ENCODE data around the gene HMGXB3.
"Not testable (repeated sequence)": the region's sequence is repeated elsewhere in the genome, so short reads cannot be mapped to it uniquely, and the experiment has no call there.

Gene HMGXB3

GRCh38 chr5:150036513-150036912 is 36.0 kb downstream of the HMGXB3 start:
- Histone ChIP-seq H3K27me3 (ENCODE audit: control insufficient read depth, insufficient read depth, low read length, poor library complexity, severe bottlenecking) (no peaks in the 10 kb centered on the region), H3K9me3 (ENCODE audit: control insufficient read depth, low read length) (no peaks in the 10 kb centered on the region), H3K27ac (ENCODE audit: insufficient read depth, low read depth, low read length, poor library complexity, severe bottlenecking) (no peak overlapping the region), H3K4me1 (ENCODE audit: control insufficient read depth, insufficient read depth, low read length) (no peaks in the 10 kb centered on the region), H3K36me3 (ENCODE audit: control insufficient read depth, insufficient read depth, low read length) (peaks cover 48% of the 10 kb centered on the region), H3K4me3 (ENCODE audit: insufficient read depth, low read depth, low read length) (no peak overlapping the region)
- WGBS, 2 experiments: 93 to 94% methylated on average over 9 of the region's 9 CpGs

- Histone ChIP-seq H3K4me3 (ENCODE audit: insufficient read depth, low read depth, low read length) (no peak overlapping the region), H3K36me3 (ENCODE audit: control insufficient read depth, insufficient read depth, low read length) (peaks cover 45% of the 10 kb centered on the region), H3K27ac (ENCODE audit: insufficient read depth, low read depth, low read length, poor library complexity, severe bottlenecking) (no peak overlapping the region), H3K27me3 (ENCODE audit: control insufficient read depth, insufficient read depth, low read length, poor library complexity, severe bottlenecking) (no peaks in the 10 kb centered on the region), H3K4me1 (ENCODE audit: control insufficient read depth, insufficient read depth, low read length) (no peaks in the 10 kb centered on the region), H3K9me3 (ENCODE audit: control insufficient read depth, low read length) (no peaks in the 10 kb centered on the region)
- 96 to 97% methylated on average over 2 of the region's 2 CpGs for WGBS, 2 experiments
Measured at GRCh38 chr5:150038547-150038946, 38.0 kb downstream of the HMGXB3 start.

- no peaks in the 10 kb centered on the region for H3K27me3 ChIP-seq (ENCODE audit: control insufficient read depth, insufficient read depth, low read length, poor library complexity, severe bottlenecking)
- 92 to 100% methylated on average over 3 of the region's 3 CpGs for WGBS, 2 experiments
- peaks cover 42% of the 10 kb centered on the region for H3K36me3 ChIP-seq (ENCODE audit: control insufficient read depth, insufficient read depth, low read length)
- no peaks in the 10 kb centered on the region for H3K4me1 ChIP-seq (ENCODE audit: control insufficient read depth, insufficient read depth, low read length)
- no peaks in the 10 kb centered on the region for H3K9me3 ChIP-seq (ENCODE audit: control insufficient read depth, low read length)
- no peak overlapping the region for H3K27ac ChIP-seq (ENCODE audit: insufficient read depth, low read depth, low read length, poor library complexity, severe bottlenecking)
- no peak overlapping the region for H3K4me3 ChIP-seq (ENCODE audit: insufficient read depth, low read depth, low read length)
Measured at GRCh38 chr5:150042459-150042858, 41.9 kb downstream of the HMGXB3 start.

GRCh38 chr5:150043657-150044328 is 43.3 kb downstream of the HMGXB3 start:
- WGBS, 2 experiments: 91 to 93% methylated on average over 4 of the region's 4 CpGs
- no peak overlapping the region for H3K27ac ChIP-seq (ENCODE audit: insufficient read depth, low read depth, low read length, poor library complexity, severe bottlenecking)
- peaks cover 46% of the 10 kb centered on the region for H3K36me3 ChIP-seq (ENCODE audit: control insufficient read depth, insufficient read depth, low read length)

GRCh38 chr5:150044329-150044681 is 43.8 kb downstream of the HMGXB3 start:
- H3K4me3 ChIP-seq (ENCODE audit: insufficient read depth, low read depth, low read length): no peak overlapping the region
- no peak overlapping the region for H3K27ac ChIP-seq (ENCODE audit: insufficient read depth, low read depth, low read length, poor library complexity, severe bottlenecking)
- no peaks in the 10 kb centered on the region for H3K27me3 ChIP-seq (ENCODE audit: control insufficient read depth, insufficient read depth, low read length, poor library complexity, severe bottlenecking)
- no peaks in the 10 kb centered on the region for H3K9me3 ChIP-seq (ENCODE audit: control insufficient read depth, low read length)
- no peaks in the 10 kb centered on the region for H3K4me1 ChIP-seq (ENCODE audit: control insufficient read depth, insufficient read depth, low read length)
- peaks cover 48% of the 10 kb centered on the region for H3K36me3 ChIP-seq (ENCODE audit: control insufficient read depth, insufficient read depth, low read length)

More at GRCh38 chr5:150043657-150044328, 43.3 kb downstream of the HMGXB3 start:
- H3K4me1 ChIP-seq (ENCODE audit: control insufficient read depth, insufficient read depth, low read length): no peaks in the 10 kb centered on the region
- H3K9me3 ChIP-seq (ENCODE audit: control insufficient read depth, low read length): no peaks in the 10 kb centered on the region
- H3K4me3 ChIP-seq (ENCODE audit: insufficient read depth, low read depth, low read length): no peak overlapping the region
- no peaks in the 10 kb centered on the region for H3K27me3 ChIP-seq (ENCODE audit: control insufficient read depth, insufficient read depth, low read length, poor library complexity, severe bottlenecking)

GRCh38 chr5:150044712-150045111 is 44.2 kb downstream of the HMGXB3 start:
- peaks cover 50% of the 10 kb centered on the region for H3K36me3 ChIP-seq (ENCODE audit: control insufficient read depth, insufficient read depth, low read length)
- H3K4me3 ChIP-seq (ENCODE audit: insufficient read depth, low read depth, low read length): no peak overlapping the region
- H3K27ac ChIP-seq (ENCODE audit: insufficient read depth, low read depth, low read length, poor library complexity, severe bottlenecking): no peak overlapping the region
- no peaks in the 10 kb centered on the region for H3K27me3 ChIP-seq (ENCODE audit: control insufficient read depth, insufficient read depth, low read length, poor library complexity, severe bottlenecking)
- H3K4me1 ChIP-seq (ENCODE audit: control insufficient read depth, insufficient read depth, low read length): no peaks in the 10 kb centered on the region
- H3K9me3 ChIP-seq (ENCODE audit: control insufficient read depth, low read length): no peaks in the 10 kb centered on the region
- WGBS, 2 experiments: 91 to 92% methylated on average over 7 of the region's 7 CpGs

- Histone ChIP-seq H3K36me3 (ENCODE audit: control insufficient read depth, insufficient read depth, low read length) (peaks cover 55% of the 10 kb centered on the region), H3K4me1 (ENCODE audit: control insufficient read depth, insufficient read depth, low read length) (no peaks in the 10 kb centered on the region), H3K27me3 (ENCODE audit: control insufficient read depth, insufficient read depth, low read length, poor library complexity, severe bottlenecking) (no peaks in the 10 kb centered on the region), H3K27ac (ENCODE audit: insufficient read depth, low read depth, low read length, poor library complexity, severe bottlenecking) (no peak overlapping the region), H3K9me3 (ENCODE audit: control insufficient read depth, low read length) (no peaks in the 10 kb centered on the region), H3K4me3 (ENCODE audit: insufficient read depth, low read depth, low read length) (no peak overlapping the region)
- WGBS, 2 experiments: 94% methylated on average over 6 of the region's 6 CpGs
Measured at GRCh38 chr5:150045549-150045948, 45.0 kb downstream of the HMGXB3 start.

- WGBS, 2 experiments: 97 to 98% methylated on average over 6 of the region's 6 CpGs
- H3K27ac ChIP-seq (ENCODE audit: insufficient read depth, low read depth, low read length, poor library complexity, severe bottlenecking): no peak overlapping the region
- peaks cover 55% of the 10 kb centered on the region for H3K36me3 ChIP-seq (ENCODE audit: control insufficient read depth, insufficient read depth, low read length)
Measured at GRCh38 chr5:150046031-150046430, 45.5 kb downstream of the HMGXB3 start.

GRCh38 chr5:150050172-150050811 is 49.8 kb downstream of the HMGXB3 start:
- H3K9me3 ChIP-seq (ENCODE audit: control insufficient read depth, low read length); H3K27ac ChIP-seq (ENCODE audit: insufficient read depth, low read depth, low read length, poor library complexity, severe bottlenecking); H3K27me3 ChIP-seq (ENCODE audit: control insufficient read depth, insufficient read depth, low read length, poor library complexity, severe bottlenecking); H3K4me3 ChIP-seq (ENCODE audit: insufficient read depth, low read depth, low read length); H3K4me1 ChIP-seq (ENCODE audit: control insufficient read depth, insufficient read depth, low read length): not testable (repeated sequence)
- 95 to 96% methylated on average over 14 of the region's 14 CpGs for WGBS, 2 experiments
- peaks cover 60% of the 10 kb centered on the region for H3K36me3 ChIP-seq (ENCODE audit: control insufficient read depth, insufficient read depth, low read length)

More at GRCh38 chr5:150046031-150046430, 45.5 kb downstream of the HMGXB3 start:
- H3K4me3 ChIP-seq (ENCODE audit: insufficient read depth, low read depth, low read length): no peak overlapping the region
- H3K4me1 ChIP-seq (ENCODE audit: control insufficient read depth, insufficient read depth, low read length): no peaks in the 10 kb centered on the region
- H3K27me3 ChIP-seq (ENCODE audit: control insufficient read depth, insufficient read depth, low read length, poor library complexity, severe bottlenecking): no peaks in the 10 kb centered on the region
- H3K9me3 ChIP-seq (ENCODE audit: control insufficient read depth, low read length): no peaks in the 10 kb centered on the region

GRCh38 chr5:150051657-150052195 is 51.2 kb downstream of the HMGXB3 start:
- H3K4me3 ChIP-seq (ENCODE audit: insufficient read depth, low read depth, low read length): no peak overlapping the region
- no peak overlapping the region for H3K27ac ChIP-seq (ENCODE audit: insufficient read depth, low read depth, low read length, poor library complexity, severe bottlenecking)
- H3K36me3 ChIP-seq (ENCODE audit: control insufficient read depth, insufficient read depth, low read length): peaks cover 50% of the 10 kb centered on the region
- H3K27me3 ChIP-seq (ENCODE audit: control insufficient read depth, insufficient read depth, low read length, poor library complexity, severe bottlenecking): no peaks in the 10 kb centered on the region
- no peaks in the 10 kb centered on the region for H3K9me3 ChIP-seq (ENCODE audit: control insufficient read depth, low read length)
- no peaks in the 10 kb centered on the region for H3K4me1 ChIP-seq (ENCODE audit: control insufficient read depth, insufficient read depth, low read length)
- 90 to 92% methylated on average over 18 of the region's 18 CpGs for WGBS, 2 experiments

Measured in ectodermal cell (in vitro differentiated cells).